DOHH2 (cell line): ENCODE measurements around the gene MSL2.

Experiments
- EZH2phosphoT487 ChIP-seq: fragments of 200-600 bp; sonication (generic); IDR thresholded peaks from 2 replicates; pipeline ENCODE4 v1.6.1; 2017; ENCODE audit warnings: borderline replicate concordance, mild to moderate bottlenecking, antibody characterized with exemption, low read length, moderate library complexity, mixed read lengths
- TF ChIP-seq, protein P1 (sequence below): fragments of 200-600 bp; sonication (generic); IDR thresholded peaks from one replicate; pipeline ENCODE4 v1.5.1; 2014; ENCODE audit warnings: antibody characterized with exemption, mild to moderate bottlenecking, low read depth, low read length; ENCODE audit not compliant: poor library complexity, severe bottlenecking

DNA sequence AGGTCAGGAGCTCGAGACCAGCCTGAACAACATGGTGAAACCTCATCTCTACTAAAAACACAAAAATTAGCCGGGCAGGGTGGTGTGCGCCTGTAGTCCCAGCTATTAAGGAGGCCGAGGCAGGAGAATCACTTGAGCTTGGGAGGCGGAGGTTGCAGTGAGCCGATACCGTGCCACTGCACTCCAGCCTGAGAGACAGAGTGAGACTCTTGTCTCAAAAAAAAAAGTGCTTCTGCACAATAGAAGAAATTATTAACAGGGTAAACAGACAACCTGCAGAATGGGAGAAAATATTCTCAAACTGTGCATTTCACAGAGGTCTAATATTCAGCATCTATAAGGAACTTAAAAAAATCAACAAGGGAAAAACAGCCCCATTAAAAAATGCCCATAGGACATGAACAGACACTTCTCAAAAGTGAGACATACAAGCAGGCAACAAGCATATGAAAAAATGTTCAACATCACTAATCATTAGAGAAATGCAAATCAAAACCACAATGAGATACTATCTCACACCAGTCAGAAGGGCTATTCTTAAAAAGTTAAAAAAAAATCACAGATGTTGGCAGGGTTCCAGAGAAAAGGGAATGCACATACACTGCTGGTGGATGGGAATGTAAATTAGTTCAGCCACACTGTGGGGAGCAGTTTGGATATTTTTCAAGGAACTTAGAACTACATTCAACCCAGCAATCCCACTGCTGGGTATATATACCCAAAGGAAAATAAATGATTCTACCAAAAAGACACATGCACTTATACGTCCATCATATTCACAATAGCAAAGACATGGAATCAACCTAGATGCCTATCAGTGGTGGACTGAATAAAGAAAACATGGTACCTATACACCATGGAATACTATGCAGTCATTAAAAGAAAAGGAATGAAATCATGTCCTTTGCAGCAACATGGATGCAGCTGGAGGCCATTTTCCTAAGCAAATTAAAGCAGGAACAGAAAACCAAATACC lies 75.5 kb downstream of the MSL2 start:
- TF ChIP-seq, protein P1, sequence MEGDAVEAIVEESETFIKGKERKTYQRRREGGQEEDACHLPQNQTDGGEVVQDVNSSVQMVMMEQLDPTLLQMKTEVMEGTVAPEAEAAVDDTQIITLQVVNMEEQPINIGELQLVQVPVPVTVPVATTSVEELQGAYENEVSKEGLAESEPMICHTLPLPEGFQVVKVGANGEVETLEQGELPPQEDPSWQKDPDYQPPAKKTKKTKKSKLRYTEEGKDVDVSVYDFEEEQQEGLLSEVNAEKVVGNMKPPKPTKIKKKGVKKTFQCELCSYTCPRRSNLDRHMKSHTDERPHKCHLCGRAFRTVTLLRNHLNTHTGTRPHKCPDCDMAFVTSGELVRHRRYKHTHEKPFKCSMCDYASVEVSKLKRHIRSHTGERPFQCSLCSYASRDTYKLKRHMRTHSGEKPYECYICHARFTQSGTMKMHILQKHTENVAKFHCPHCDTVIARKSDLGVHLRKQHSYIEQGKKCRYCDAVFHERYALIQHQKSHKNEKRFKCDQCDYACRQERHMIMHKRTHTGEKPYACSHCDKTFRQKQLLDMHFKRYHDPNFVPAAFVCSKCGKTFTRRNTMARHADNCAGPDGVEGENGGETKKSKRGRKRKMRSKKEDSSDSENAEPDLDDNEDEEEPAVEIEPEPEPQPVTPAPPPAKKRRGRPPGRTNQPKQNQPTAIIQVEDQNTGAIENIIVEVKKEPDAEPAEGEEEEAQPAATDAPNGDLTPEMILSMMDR = no peak
- no peak for TF ChIP-seq EZH2phosphoT487
